ENCODE measurements around the gene NUTF2.
"Not testable (repeated sequence)": the region's sequence is repeated elsewhere in the genome, so short reads cannot be mapped to it uniquely, and the experiment has no call there.

Gene NUTF2

GRCh38 chr16:67885545-67885944 is 38.8 kb downstream of the NUTF2 start:
- no peak for DNase-seq (ENCODE audit: low read depth)

GRCh38 chr16:67885976-67886375 is 39.2 kb downstream of the NUTF2 start:
- no peak for DNase-seq (ENCODE audit: low read depth)

GRCh38 chr16:67886387-67886786 is 39.7 kb downstream of the NUTF2 start:
- DNase-seq (ENCODE audit: low read depth), result no peak

GRCh38 chr16:67888331-67888730 is 41.6 kb downstream of the NUTF2 start:
- no peak for DNase-seq (ENCODE audit: low read depth)

DNA sequence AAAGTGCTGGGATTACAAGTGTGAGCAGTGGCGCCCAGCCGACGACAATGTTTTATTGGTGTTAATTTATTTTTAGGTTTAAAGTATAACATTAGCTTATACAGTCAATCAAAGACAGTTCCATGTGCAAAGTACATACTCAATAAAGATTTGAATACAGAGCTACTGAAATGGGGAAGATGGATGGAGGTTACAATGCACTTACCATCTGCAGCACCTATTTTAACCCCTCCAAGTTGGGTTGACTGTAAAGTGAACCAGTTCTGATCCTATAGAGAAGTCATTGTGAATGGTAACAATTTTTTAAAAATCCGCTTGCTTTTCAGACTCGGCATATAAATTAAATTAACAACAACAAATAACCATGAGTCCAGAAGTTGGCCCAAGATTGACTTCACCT is 45.6 kb downstream of the NUTF2 start:
- no peak for DNase-seq (ENCODE audit: low read depth)

DNA sequence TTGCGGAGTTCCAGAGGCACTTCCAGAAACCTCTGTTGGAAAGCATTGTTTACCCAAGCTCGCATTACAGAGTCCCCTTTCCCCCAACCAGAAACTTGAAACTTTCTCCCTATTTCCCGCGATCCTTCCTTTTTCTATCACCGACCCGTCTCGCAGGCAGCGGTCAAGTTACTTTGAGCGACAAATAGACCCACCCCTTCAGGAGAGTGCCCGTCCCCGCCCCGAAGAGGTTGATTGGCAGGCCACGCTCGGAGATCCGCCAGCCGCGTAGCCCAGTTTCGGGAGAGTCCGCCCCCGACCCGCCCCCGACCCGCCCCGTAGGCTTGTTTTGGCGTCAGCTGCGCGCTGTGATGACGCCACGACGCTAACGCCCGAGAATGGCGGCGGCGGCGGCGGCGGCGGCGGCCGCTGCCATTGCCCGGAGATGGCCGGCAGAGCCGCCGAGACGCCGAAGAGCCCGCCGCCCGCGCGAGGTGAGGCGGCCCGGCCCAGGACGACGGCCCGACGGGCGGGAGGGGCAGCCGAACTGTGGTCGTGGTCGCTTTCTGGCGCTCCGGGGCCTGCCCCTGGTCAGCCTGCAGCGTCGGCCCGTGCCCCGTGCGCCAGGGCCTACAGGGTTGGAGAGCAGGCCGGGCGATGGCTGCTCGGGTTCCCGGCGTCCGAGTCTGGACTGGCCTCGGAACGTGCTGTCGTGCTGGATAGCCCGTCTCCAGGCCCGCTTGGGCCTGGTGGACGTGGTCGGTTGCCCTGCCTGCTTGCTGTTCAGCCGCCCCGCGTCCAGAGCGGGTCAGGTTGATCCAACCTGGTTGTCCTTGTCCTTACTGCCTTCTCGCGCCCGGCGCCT is 46.4 kb downstream of the NUTF2 start, which contains the start of gene PSKH1:
Gene PSKH1 (plus strand): TSS at position 356 of the 844 bp plus-strand sequence. CDS start 15,496 bp downstream, outside the sequence.
- DNase-seq (ENCODE audit: low read depth), result peak; percentile 87

- DNase-seq (ENCODE audit: low read depth), result no peak
These were observed 47.1 kb downstream of the NUTF2 start for GRCh38 chr16:67893743-67894399.

- DNase-seq (ENCODE audit: low read depth), result no peak
These were observed 50.5 kb downstream of the NUTF2 start for GRCh38 chr16:67897231-67897630.

- DNase-seq (ENCODE audit: low read depth), result no peak
These were observed 55.0 kb downstream of the NUTF2 start for GRCh38 chr16:67901734-67902133.

DNA sequence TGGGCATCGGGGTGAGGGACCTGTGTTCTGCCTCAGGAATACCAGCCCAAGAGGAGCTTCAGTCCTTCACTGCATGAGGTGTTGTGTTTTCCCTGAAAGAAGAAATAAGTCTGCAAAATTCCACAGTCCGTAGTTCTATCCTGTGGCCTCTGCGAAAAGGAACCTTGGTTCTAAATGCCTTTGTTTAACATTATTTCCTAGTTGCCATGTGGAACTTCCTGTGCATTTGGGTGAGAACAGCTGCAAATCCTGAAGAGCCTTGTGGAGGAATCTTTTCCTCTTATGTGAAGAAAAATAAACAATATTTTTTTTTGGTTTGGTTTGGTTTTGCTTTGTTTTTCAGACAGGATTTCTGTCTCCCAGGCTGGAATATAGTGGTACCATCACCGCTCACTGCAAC is 56.1 kb downstream of the NUTF2 start:
- DNase-seq (ENCODE audit: low read depth), result no peak

GRCh38 chr16:67907397-67908180 is 60.9 kb downstream of the NUTF2 start:
- DNase-seq (ENCODE audit: low read depth), result no peak

DNA sequence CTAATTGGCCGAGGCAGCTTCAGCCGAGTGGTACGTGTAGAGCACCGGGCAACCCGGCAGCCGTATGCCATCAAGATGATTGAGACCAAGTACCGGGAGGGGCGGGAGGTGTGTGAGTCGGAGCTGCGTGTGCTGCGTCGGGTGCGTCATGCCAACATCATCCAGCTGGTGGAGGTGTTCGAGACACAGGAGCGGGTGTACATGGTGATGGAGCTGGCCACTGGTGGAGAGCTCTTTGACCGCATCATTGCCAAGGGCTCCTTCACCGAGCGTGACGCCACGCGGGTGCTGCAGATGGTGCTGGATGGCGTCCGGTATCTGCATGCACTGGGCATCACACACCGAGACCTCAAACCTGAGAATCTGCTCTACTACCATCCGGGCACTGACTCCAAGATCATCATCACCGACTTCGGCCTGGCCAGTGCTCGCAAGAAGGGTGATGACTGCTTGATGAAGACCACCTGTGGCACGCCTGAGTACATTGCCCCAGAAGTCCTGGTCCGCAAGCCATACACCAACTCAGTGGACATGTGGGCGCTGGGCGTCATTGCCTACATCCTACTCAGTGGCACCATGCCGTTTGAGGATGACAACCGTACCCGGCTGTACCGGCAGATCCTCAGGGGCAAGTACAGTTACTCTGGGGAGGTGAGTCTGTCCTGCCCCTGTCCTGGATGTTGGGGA is 62.5 kb downstream of the NUTF2 start:
- DNase-seq (ENCODE audit: low read depth), result no peak

DNA sequence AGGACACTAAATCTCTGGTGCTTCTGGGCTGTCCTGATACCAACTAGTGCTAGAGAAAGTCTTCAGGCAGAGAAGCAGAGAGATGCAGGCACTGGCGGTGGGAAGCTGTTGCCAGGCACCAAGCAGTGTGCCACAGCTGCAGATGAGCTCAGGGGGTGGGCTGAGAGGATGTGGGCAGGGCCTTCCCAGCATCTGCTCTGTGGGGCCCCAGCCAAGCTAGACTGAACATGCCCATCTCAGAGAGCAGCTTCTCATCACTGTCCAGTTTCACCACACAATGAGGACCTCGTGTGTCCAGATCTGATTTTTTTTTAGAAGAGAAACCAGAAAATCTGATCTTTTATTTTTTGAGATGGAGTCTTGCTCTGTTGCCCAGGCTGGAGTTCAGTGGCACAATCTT is 63.4 kb downstream of the NUTF2 start:
- DNase-seq (ENCODE audit: low read depth), result no peak

- DNase-seq (ENCODE audit: low read depth), result no peak
These were observed 68.2 kb downstream of the NUTF2 start for GRCh38 chr16:67914758-67915495.

DNA sequence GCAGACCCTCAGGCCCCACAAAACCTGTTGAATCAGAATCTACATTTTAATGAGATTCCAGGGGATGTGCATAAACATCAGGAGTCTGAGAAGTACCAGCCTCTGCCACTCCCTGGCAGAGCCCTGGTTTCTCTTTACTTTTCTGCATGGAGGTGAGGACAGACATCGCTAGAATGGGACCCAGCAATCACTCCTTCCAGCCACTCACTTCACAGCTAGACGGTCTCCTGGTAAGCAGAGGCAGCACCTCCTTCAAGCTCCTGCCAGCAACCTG is 68.7 kb downstream of the NUTF2 start:
- DNase-seq (ENCODE audit: low read depth), result not testable (repeated sequence)

DNA sequence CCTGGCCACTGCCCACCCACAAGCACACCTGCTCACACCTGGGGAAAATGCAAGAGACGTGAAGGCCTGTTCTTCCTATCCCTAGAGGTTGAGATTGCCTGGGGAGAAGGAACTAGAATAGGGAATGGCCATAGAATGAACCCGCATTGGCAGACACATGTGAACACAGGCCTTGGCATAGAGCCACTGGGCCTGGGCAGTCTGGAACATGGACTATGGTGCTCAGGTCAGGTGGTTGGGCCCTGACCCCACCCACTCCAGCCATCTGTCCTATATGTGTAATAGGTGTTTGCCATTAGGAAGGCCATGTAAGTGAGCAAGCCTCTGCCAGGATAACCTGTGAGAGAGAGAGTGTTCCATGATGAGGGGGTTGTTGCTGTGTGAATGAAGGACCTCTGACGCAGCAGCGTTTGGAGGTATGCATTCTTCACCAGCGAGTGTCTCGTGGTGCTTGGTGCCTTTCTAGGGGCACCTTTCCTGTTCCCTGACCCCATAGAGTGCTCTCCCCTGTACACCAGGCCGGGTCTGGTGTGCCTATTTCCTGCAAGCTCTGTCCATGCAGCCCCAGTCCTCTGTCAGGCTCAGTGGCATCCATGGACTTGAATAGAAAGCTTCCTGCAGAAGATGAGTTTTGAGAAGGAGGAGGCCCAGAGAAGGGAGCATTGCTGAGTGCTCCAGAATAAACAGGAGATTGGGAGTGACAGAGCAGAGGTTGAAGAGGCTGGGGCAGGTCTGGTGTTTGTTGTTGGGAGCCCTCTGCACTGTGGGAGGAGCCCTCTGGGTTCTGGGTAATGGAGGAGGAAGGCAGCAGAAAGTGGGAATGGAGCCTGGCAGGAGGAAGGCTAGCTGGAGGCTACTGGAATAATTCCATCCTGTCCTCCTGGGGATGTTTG is 69.3 kb downstream of the NUTF2 start:
- no peak for DNase-seq (ENCODE audit: low read depth)

- DNase-seq (ENCODE audit: low read depth), result no peak
These were observed 70.6 kb downstream of the NUTF2 start for GRCh38 chr16:67917140-67917851.

GRCh38 chr16:67917852-67918236 is 71.1 kb downstream of the NUTF2 start:
- DNase-seq (ENCODE audit: low read depth), result no peak

GRCh38 chr16:67919622-67920221 is 73.0 kb downstream of the NUTF2 start:
- no peak for DNase-seq (ENCODE audit: low read depth)
